ENCODE data around the gene ASB1. TPM values are rescaled to one million over a fixed set of nuclear protein-coding genes. Genes with fewer than 3 reads are reported as not detected.

Gene ASB1, protein sequence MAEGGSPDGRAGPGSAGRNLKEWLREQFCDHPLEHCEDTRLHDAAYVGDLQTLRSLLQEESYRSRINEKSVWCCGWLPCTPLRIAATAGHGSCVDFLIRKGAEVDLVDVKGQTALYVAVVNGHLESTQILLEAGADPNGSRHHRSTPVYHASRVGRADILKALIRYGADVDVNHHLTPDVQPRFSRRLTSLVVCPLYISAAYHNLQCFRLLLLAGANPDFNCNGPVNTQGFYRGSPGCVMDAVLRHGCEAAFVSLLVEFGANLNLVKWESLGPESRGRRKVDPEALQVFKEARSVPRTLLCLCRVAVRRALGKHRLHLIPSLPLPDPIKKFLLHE
- 37.7 to 64.2 TPM (median 57.6 TPM) in 5 replicates for total RNA-seq (2022; extraction: Qiagen RNA extraction)

DNA sequence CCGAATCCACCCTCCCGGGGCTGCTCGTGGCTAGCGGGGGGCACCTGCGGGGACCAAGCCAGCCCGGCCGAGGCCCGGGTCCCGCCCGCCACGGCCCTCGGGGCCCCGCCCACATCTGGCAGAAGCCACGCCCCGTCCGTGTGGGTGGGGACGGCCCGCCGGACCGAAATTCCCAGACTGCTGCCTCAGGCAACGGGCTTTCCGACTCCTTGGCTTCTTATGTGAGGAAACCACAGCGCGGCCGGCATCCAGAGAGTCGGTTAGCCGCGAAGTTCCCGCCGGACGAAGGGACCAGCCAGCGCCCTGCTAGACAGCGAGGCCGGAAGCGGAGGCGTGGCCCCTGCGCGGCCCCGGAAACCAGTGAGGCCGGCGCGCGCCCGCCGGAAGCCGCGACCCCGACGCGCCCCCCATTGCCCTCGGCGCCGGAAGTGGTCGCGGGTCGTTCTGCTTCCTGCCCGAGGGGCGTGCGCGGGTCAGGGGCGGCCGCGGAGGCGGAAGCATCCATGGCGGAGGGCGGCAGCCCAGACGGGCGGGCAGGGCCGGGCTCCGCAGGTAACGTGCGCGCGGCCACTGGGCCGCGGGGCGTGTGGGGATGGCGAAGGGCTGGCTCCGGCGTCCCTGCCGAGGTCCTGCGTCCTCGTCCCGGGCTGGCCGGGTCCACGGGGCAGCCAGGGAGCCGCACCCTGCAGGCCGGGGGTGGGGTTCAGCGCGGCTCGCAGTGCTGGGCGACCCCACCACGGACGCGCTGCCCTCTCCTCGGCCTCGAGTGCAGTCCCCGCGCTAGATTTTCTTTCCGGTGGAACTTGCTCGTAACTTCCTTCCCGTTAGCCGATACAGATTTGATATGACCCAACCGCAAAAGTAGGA is at the start of gene ASB1:
TSS of gene ASB1 (plus strand) at position 360 of the 867 bp plus-strand sequence. CDS start at position 504, 144 bp downstream.

Other genes starting within 250 kb of the ASB1 start
- gene ILKAP, start 223.2 kb upstream of the ASB1 start, total RNA-seq (2022; extraction: Qiagen RNA extraction): 39.2 to 43.3 TPM (median 40.5 TPM) in 5 replicates
- gene HES6, start 186.9 kb upstream of the ASB1 start, total RNA-seq (2022; extraction: Qiagen RNA extraction): 7.7 to 16.1 TPM (median 15.7 TPM) in 5 replicates
- 3.1 to 6.1 TPM (median 4.6 TPM) in 5 replicates for gene PER2, start 138.3 kb upstream of the ASB1 start, total RNA-seq (2022; extraction: Qiagen RNA extraction)
- 9.3 to 14.3 TPM (median 13.2 TPM) in 5 replicates for gene TRAF3IP1, start 106.4 kb upstream of the ASB1 start, total RNA-seq (2022; extraction: Qiagen RNA extraction)